Glutamatergic neuron (in vitro differentiated cells): Measurements from ENCODE around the gene UBAP2L. TPM values are rescaled to one million over a fixed set of nuclear protein-coding genes. Genes with fewer than 3 reads are reported as not detected.

Experiments used
- DNase-seq: peaks from one replicate; pipeline ENCODE4 v3.0.0; 2022
- H3K27ac Mint-ChIP-seq: one replicate; pipeline ENCODE4 v1.8.0; 2020; ENCODE audit warnings: mild to moderate bottlenecking, mixed read lengths, inconsistent platforms; ENCODE audit not compliant: unreplicated experiment
- H3K27me3 Mint-ChIP-seq: one replicate; pipeline ENCODE4 v1.8.0; 2020; ENCODE audit warnings: mild to moderate bottlenecking, moderate library complexity, mixed read lengths, inconsistent platforms; ENCODE audit not compliant: unreplicated experiment
- H3K36me3 Mint-ChIP-seq: one replicate; pipeline ENCODE4 v1.8.0; 2020; ENCODE audit warnings: mild to moderate bottlenecking, mixed read lengths, inconsistent platforms; ENCODE audit not compliant: unreplicated experiment
- H3K4me1 Mint-ChIP-seq: one replicate; pipeline ENCODE4 v1.8.0; 2020; ENCODE audit warnings: mild to moderate bottlenecking, low read depth, mixed read lengths, inconsistent platforms; ENCODE audit not compliant: unreplicated experiment
- H3K4me3 Mint-ChIP-seq: one replicate; pipeline ENCODE4 v1.8.0; 2020; ENCODE audit warnings: mild to moderate bottlenecking, mixed read lengths, inconsistent platforms; ENCODE audit not compliant: unreplicated experiment
- H3K9me3 Mint-ChIP-seq: one replicate; pipeline ENCODE4 v1.8.0; 2020; ENCODE audit warnings: mild to moderate bottlenecking, moderate library complexity, mixed read lengths, inconsistent platforms; ENCODE audit not compliant: unreplicated experiment
- CTCF ChIP-seq: fragments of 200-600 bp; sonication (generic); IDR thresholded peaks from one replicate; pipeline ENCODE4 v1.5.0; 2021; ENCODE audit not compliant: partially characterized antibody, unreplicated experiment
- total RNA-seq: library from RNA; stranded (reverse); fragmentation: NEBNext Ultra II Directional; extraction: Animal tissue kit (Norgen Biotek cat#: 25700); gene quantifications from one replicate; pipeline ENCODE4 v1.2.1, GENCODE V29; 2021; ENCODE audit not compliant: unreplicated experiment

The UBAP2L gene
- total RNA-seq, 1 donor from 2014 or later: 259 TPM

- H3K4me3 Mint-ChIP-seq: no peak overlapping the region
- H3K36me3 Mint-ChIP-seq: no peaks in the 10 kb centered on the region
- no peak for DNase-seq
- TF ChIP-seq CTCF: no peak
- peaks cover 2% of the 10 kb centered on the region for H3K9me3 Mint-ChIP-seq
- no peak overlapping the region for H3K27ac Mint-ChIP-seq
- no peaks in the 10 kb centered on the region for H3K27me3 Mint-ChIP-seq
- H3K4me1 Mint-ChIP-seq: no peaks in the 10 kb centered on the region
Observed at GRCh38 chr1:154212083-154212482, 8.7 kb upstream of the UBAP2L start.

GRCh38 chr1:154213274-154213673 lies 7.5 kb upstream of the UBAP2L start:
- Mint-ChIP-seq H3K9me3 (no peaks in the 10 kb centered on the region), H3K36me3 (no peaks in the 10 kb centered on the region), H3K4me1 (peaks cover under 1% of the 10 kb centered on the region), H3K27me3 (no peaks in the 10 kb centered on the region), H3K4me3 (no peak overlapping the region), H3K27ac (no peak overlapping the region)
- TF ChIP-seq CTCF: no peak
- DNase-seq: no peak

GRCh38 chr1:154218545-154218944 lies 2.2 kb upstream of the UBAP2L start:
- no peaks in the 10 kb centered on the region for H3K36me3 Mint-ChIP-seq
- peak overlapping the region; percentile 94 for H3K4me3 Mint-ChIP-seq
- H3K4me1 Mint-ChIP-seq: peaks cover 22% of the 10 kb centered on the region
- peak overlapping the region; percentile 97 for H3K27ac Mint-ChIP-seq
- TF ChIP-seq CTCF: no peak
- peaks cover 15% of the 10 kb centered on the region for H3K9me3 Mint-ChIP-seq
- H3K27me3 Mint-ChIP-seq: peaks cover 8% of the 10 kb centered on the region
- DNase-seq: no peak

- DNase-seq: no peak
- no peaks in the 10 kb centered on the region for H3K36me3 Mint-ChIP-seq
- H3K4me1 Mint-ChIP-seq: peaks cover 28% of the 10 kb centered on the region
- peak overlapping the region; percentile 94 for H3K4me3 Mint-ChIP-seq
- TF ChIP-seq CTCF: no peak
- peak overlapping the region; percentile 97 for H3K27ac Mint-ChIP-seq
- peaks cover 15% of the 10 kb centered on the region for H3K9me3 Mint-ChIP-seq
- H3K27me3 Mint-ChIP-seq: peaks cover 8% of the 10 kb centered on the region
Observed at GRCh38 chr1:154219541-154219940, 1.2 kb upstream of the UBAP2L start.

- DNase-seq: no peak
- peak overlapping the region; percentile 97 for H3K4me3 Mint-ChIP-seq
- no peak for TF ChIP-seq CTCF
- H3K36me3 Mint-ChIP-seq: no peaks in the 10 kb centered on the region
- H3K27ac Mint-ChIP-seq: peak overlapping the region; percentile 98
- peaks cover 31% of the 10 kb centered on the region for H3K4me1 Mint-ChIP-seq
- H3K9me3 Mint-ChIP-seq: peaks cover 15% of the 10 kb centered on the region
- peaks cover 8% of the 10 kb centered on the region for H3K27me3 Mint-ChIP-seq
Observed at GRCh38 chr1:154220970-154221277, 169 bp downstream of the UBAP2L start.
